K562 (cell line): ENCODE results near the gene CFAP69. TPM values are rescaled to one million over a fixed set of nuclear protein-coding genes. Genes with fewer than 3 reads are reported as not detected.

Source experiments
- BHLHE40 ChIP-seq: IDR thresholded peaks from 2 replicates; pipeline ENCODE4 v1.6.1; 2011; ENCODE audit warnings: low read length, improper control_type of control experiment
- CC2D1A ChIP-seq: fragments of 450-650 bp; IDR thresholded peaks from 2 replicates; pipeline ENCODE4 v1.6.1; 2017; ENCODE audit warnings: mild to moderate bottlenecking
- ETV6 ChIP-seq, 3 experiments: fragments of 150-350 bp in 1 of 3; sonication (generic) in 1 of 3; formaldehyde crosslinking in 1 of 3; IDR thresholded peaks; 2 replicates each; pipeline versions ENCODE4 v1.6.1 to v1.8.0; 2014 to 2022; ENCODE audit warnings: borderline replicate concordance in 2 of 3, low read depth in 2 of 3, antibody characterized with exemption in 1 of 3, low read length in 1 of 3, mild to moderate bottlenecking in 1 of 3, missing genetic modification reagents in 1 of 3
- HDAC6 ChIP-seq: IDR thresholded peaks from 2 replicates; pipeline ENCODE4 v1.6.1; 2012; ENCODE audit warnings: low read depth, mild to moderate bottlenecking, control low read depth, inconsistent platforms, low read length, moderate library complexity
- HNRNPL ChIP-seq: fragments of 200-400 bp; formaldehyde crosslinking; IDR thresholded peaks from 2 replicates; pipeline ENCODE4 v1.6.1; 2017; ENCODE audit warnings: low read depth, mild to moderate bottlenecking, low read length
- ID3 ChIP-seq, 2 experiments: fragments of 250-450 bp in 1 of 2; fragments of 450-650 bp in 1 of 2; sonication (Bioruptor Pico) in 1 of 2; IDR thresholded peaks; 2 replicates each; pipeline versions ENCODE4 v1.6.1 to v1.8.0; 2016 to 2021; ENCODE audit warnings: mild to moderate bottlenecking in 2 of 2, moderate library complexity in 2 of 2, missing compliant biosample characterization in 1 of 2, missing genetic modification characterization in 1 of 2
- IRF2 ChIP-seq: sonication (generic); formaldehyde crosslinking; IDR thresholded peaks from 2 replicates; pipeline ENCODE4 v1.8.1; 2022; ENCODE audit warnings: mild to moderate bottlenecking, missing genetic modification reagents
- KDM1A ChIP-seq, 2 experiments: fragments of 450-650 bp; IDR thresholded peaks; 2 replicates each; pipeline ENCODE4 v1.6.1; 2016; ENCODE audit warnings: mild to moderate bottlenecking in 2 of 2
- KLF1 ChIP-seq: fragments of 450-650 bp; IDR thresholded peaks from 2 replicates; pipeline ENCODE4 v1.6.1; 2016; ENCODE audit warnings: missing genetic modification characterization, missing compliant biosample characterization
- NFRKB ChIP-seq: fragments of 450-650 bp; IDR thresholded peaks from 2 replicates; pipeline ENCODE4 v1.6.1; 2016; ENCODE audit warnings: low read depth
- NR1H2 ChIP-seq: sonication (generic); formaldehyde crosslinking; IDR thresholded peaks from 2 replicates; pipeline ENCODE4 v1.4.0; 2020; ENCODE audit warnings: mild to moderate bottlenecking, missing genetic modification reagents
- POLR2B ChIP-seq: fragments of 450-650 bp; IDR thresholded peaks from 2 replicates; pipeline ENCODE4 v1.6.1; 2018; ENCODE audit warnings: low read depth; ENCODE audit not compliant: partially characterized antibody
- PRMT5 ChIP-seq: sonication (generic); formaldehyde crosslinking; IDR thresholded peaks from 2 replicates; pipeline ENCODE4 v1.5.0; 2020; ENCODE audit warnings: missing genetic modification reagents
- TAF15 ChIP-seq: fragments of 200-400 bp; formaldehyde crosslinking; IDR thresholded peaks from 2 replicates; pipeline ENCODE4 v1.6.1; 2017; ENCODE audit warnings: mild to moderate bottlenecking, low read depth, low read length, moderate library complexity
- TCFL5 ChIP-seq: fragments of 250-450 bp; sonication (Bioruptor Pico); conservative IDR thresholded peaks from 2 replicates; pipeline ENCODE4 v1.6.1; 2021; ENCODE audit warnings: mild to moderate bottlenecking, moderate library complexity, matching md5 sums
- TFAP4 ChIP-seq: sonication (generic); formaldehyde crosslinking; IDR thresholded peaks from 2 replicates; pipeline ENCODE4 v1.8.0; 2022; ENCODE audit warnings: missing genetic modification reagents, mild to moderate bottlenecking, moderate library complexity, borderline replicate concordance
- THRAP3 ChIP-seq: fragments of 450-650 bp; IDR thresholded peaks from 2 replicates; pipeline ENCODE4 v1.6.1; 2016; ENCODE audit warnings: mild to moderate bottlenecking, inconsistent platforms, borderline replicate concordance
- WHSC1 ChIP-seq: IDR thresholded peaks from one replicate; pipeline ENCODE4 v1.6.1; 2012; ENCODE audit warnings: low read length, control low read depth, inconsistent platforms
- ZBTB12 ChIP-seq: fragments of 250-450 bp; sonication (Bioruptor Pico); IDR thresholded peaks from 2 replicates; pipeline ENCODE4 v1.4.0; 2020
- ZFP1 ChIP-seq: fragments of 450-650 bp; formaldehyde crosslinking; IDR thresholded peaks from 2 replicates; pipeline ENCODE4 v1.4.0; 2020; ENCODE audit warnings: mild to moderate bottlenecking, mixed read lengths
- ZNF324 ChIP-seq: fragments of 250-450 bp; sonication (Bioruptor Pico); IDR thresholded peaks from 2 replicates; pipeline ENCODE4 v1.4.0; 2020; ENCODE audit warnings: mild to moderate bottlenecking
- ZNF436 ChIP-seq: fragments of 250-450, 450-650 bp; sonication (Bioruptor Pico); formaldehyde crosslinking; IDR thresholded peaks from 2 replicates; pipeline ENCODE4 v1.7.0; 2020; ENCODE audit warnings: mild to moderate bottlenecking
- ZNF644 ChIP-seq: fragments of 200-800 bp; sonication (Bioruptor generic); IDR thresholded peaks from 2 replicates; pipeline ENCODE4 v1.6.1; 2016; ENCODE audit warnings: low read depth, missing genetic modification characterization, missing compliant biosample characterization
- polyA plus RNA-seq, 8 experiments: library from polyadenylated mRNA; depleted of rRNA in 4 of 8; stranded (reverse) in 5 of 8; unstranded in 3 of 8; fragments of >200 nt; fragmentation: Nextera tagmentation in 2 of 8; fragmentation: Illumina TruSeq in 1 of 8; extraction: Ambion mirVana in 2 of 8; extraction: Trizol in 1 of 8; gene quantifications; 2 replicates each; pipeline versions ENCODE4 v1.2.1 to v1.2.3, GENCODE V29; 2011 to 2014; ENCODE audit warnings: inconsistent platforms in 1 of 8, missing spikeins in 1 of 8
- total RNA-seq, 7 experiments: library from RNA; depleted of rRNA in 6 of 7; stranded (reverse); fragments of >200 nt in 6 of 7; fragmentation: Illumina TruSeq in 2 of 7; extraction: Trizol in 2 of 7; gene quantifications; 2 replicates each; pipeline versions ENCODE4 v1.2.1 to v1.2.3, GENCODE V29; 2011 to 2021; ENCODE audit warnings: low replicate concordance in 1 of 7

CFAP69 gene
- total and polyA plus RNA-seq, 9 of the 15 experiments (the other 6 are each of a cell fraction or from before 2014, with no cell fraction given), result 0.24 to 5.1 (median 1.7) TPM

DNA sequence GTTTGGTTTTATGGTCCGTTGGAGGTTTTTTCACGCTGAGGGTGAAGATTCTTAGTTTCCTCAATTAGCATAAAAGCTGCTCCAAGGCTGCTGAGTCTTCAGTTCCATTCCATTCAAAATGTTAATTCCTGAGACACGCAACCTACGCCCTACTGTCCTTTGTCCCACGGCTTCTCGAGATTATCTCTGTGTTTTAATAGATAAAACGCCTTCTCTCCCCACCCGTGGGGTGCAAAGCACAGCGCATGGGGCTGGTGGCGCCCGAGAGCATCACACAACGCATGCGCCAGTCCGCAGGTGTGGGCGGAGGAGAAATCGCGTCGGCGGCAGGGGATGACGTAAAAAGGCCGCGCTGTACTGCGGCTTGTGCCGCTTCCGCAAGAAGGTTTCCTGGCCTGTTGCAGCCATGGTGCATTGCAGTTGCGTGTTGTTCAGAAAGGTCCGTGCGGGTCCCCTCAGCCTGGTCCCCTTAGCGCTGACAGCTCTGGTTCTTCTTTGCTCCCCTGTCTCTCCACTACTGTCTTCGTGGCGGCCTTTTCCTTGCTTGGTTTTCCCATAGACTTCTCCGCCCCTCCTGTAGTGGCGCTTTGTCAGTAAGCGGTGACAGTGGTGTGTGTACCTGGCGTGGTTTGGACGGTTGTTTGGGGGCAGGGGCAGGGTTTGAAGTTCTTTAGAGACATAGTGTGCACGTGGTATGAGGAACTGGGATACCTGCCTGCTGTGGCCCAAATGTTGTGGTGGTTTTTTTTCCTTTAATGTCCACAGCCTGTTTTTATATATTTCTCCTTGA lies 101.6 kb downstream of the CFAP69 start, which contains the start of gene GTPBP10 (continued):
- peak in 1 of 2 experiments; percentile 34; a peak in 1 of 4 replicates for TF ChIP-seq ETV6 (IDR thresholded peaks at IDR 0.05; ENCODE audit: borderline replicate concordance in 1 of 2, low read depth in 2 of 2, low read length in 1 of 2)
- TF ChIP-seq ETV6 (CRISPR knock-in tag; IDR thresholded peaks at IDR 0.05; ENCODE audit: borderline replicate concordance), result no peak
- peak; percentile 89 for TF ChIP-seq NFRKB
- TF ChIP-seq ZFP1 (CRISPR knock-in tag), result no peak
- no peak for TF ChIP-seq HNRNPL
- no peak for TF ChIP-seq IRF2 (CRISPR knock-in tag)
- peak; percentile 90 for TF ChIP-seq TFAP4
- TF ChIP-seq TAF15, result no peak
- no peak for TF ChIP-seq ID3 (CRISPR knock-in tag; IDR thresholded peaks at IDR 0.05)
- 0 out of 2 replicates have a peak, but pooled peaks have one; percentile 55 for TF ChIP-seq ID3 (tag; IDR thresholded peaks at IDR 0.05)
- TF ChIP-seq THRAP3, result no peak
- TF ChIP-seq POLR2B, result peak; percentile 96
- TF ChIP-seq WHSC1, result no peak
- TF ChIP-seq ZNF644 (tag), result no peak
- TF ChIP-seq NR1H2, result 0 out of 2 replicates have a peak, but pooled peaks have one; percentile 42
- TF ChIP-seq ZBTB12 (CRISPR knock-in tag), result peak; percentile 98
- no peak for TF ChIP-seq PRMT5 (CRISPR knock-in tag)
- no peak for TF ChIP-seq KDM1A (IDR thresholded peaks at IDR 0.05)
- peak; percentile 87 for TF ChIP-seq CC2D1A
- peak; percentile 39; the same call in 1 of the 2 replicates for TF ChIP-seq KLF1 (tag)
- peak; percentile 84 for TF ChIP-seq BHLHE40
- no peak for TF ChIP-seq ZNF436 (CRISPR knock-in tag)
- no peak for TF ChIP-seq TCFL5
- no peak for TF ChIP-seq HDAC6
- TF ChIP-seq ZNF324 (CRISPR knock-in tag), result 0 out of 2 replicates have a peak, but pooled peaks have one; percentile 38
